Measurements from ENCODE around the gene SUMO3. TPM values are rescaled to one million over a fixed set of nuclear protein-coding genes. Genes with fewer than 3 reads are reported as not detected.

SUMO3 gene
- total RNA-seq, 1 experiment from 2014 or later: 62.3 TPM

GRCh38 chr21:44846485-44847260 lies 28.8 kb upstream of the SUMO3 start:
- Mint-ChIP-seq H3K4me3 (ENCODE audit: unreplicated experiment) (no peak overlapping the region), H3K27me3 (ENCODE audit: insufficient read depth, unreplicated experiment) (no peaks in the 10 kb centered on the region), H3K27ac (ENCODE audit: low read depth, unreplicated experiment) (no peak overlapping the region), H3K4me1 (ENCODE audit: insufficient read depth, unreplicated experiment) (no peaks in the 10 kb centered on the region), H3K36me3 (ENCODE audit: insufficient read depth, unreplicated experiment) (peaks cover 59% of the 10 kb centered on the region), H3K9me3 (ENCODE audit: unreplicated experiment) (no peaks in the 10 kb centered on the region)
- intact Hi-C loops (cut with micrococcal nuclease): loop anchor here (2.0 kb wide), 2 partner anchors 26 to 46 kb away; partner anchors contain the start of genes PTTG1IP and UBE2G2
- ChIA-PET CTCF (interaction anchor here (0.9 to 2.0 kb wide), 3 partner anchors 11 to 45 kb away, joined by 3 to 4 read pairs (median 3); partner anchors contain the start of gene UBE2G2), POLR2A (interaction anchor here (0.7 to 1.4 kb wide), 8 partner anchors 11 to 284 kb away, joined by 3 to 6 read pairs (median 4); partner anchors contain the start of gene SLX9)
- TF ChIP-seq CTCF (IDR thresholded peaks at IDR 0.05; ENCODE audit: unreplicated experiment): no peak
- DNase-seq (ENCODE audit: unreplicated experiment): no peak
- no TSS peak for BruUV-seq (replicated peaks)

- H3K9me3 Mint-ChIP-seq (ENCODE audit: unreplicated experiment): no peaks in the 10 kb centered on the region
- no peak for DNase-seq (ENCODE audit: unreplicated experiment)
- no peak overlapping the region for H3K27ac Mint-ChIP-seq (ENCODE audit: low read depth, unreplicated experiment)
- H3K4me3 Mint-ChIP-seq (ENCODE audit: unreplicated experiment): peak overlapping the region; percentile 16
- ChIA-PET POLR2A (interaction anchor here (0.7 to 1.4 kb wide), 7 partner anchors 12 to 284 kb away, joined by 3 to 6 read pairs (median 4); partner anchors contain the start of gene SLX9), CTCF (interaction anchor here (0.9 to 2.0 kb wide), 3 partner anchors 12 to 45 kb away, joined by 3 to 4 read pairs (median 3); partner anchors contain the start of gene UBE2G2)
- BruUV-seq (replicated peaks): no TSS peak
- peaks cover 54% of the 10 kb centered on the region for H3K36me3 Mint-ChIP-seq (ENCODE audit: insufficient read depth, unreplicated experiment)
- no peaks in the 10 kb centered on the region for H3K4me1 Mint-ChIP-seq (ENCODE audit: insufficient read depth, unreplicated experiment)
- intact Hi-C loops (cut with micrococcal nuclease): loop anchor here (2.0 kb wide), 2 partner anchors 27 to 45 kb away; partner anchors contain the start of genes PTTG1IP and UBE2G2
- no peak for TF ChIP-seq CTCF (IDR thresholded peaks at IDR 0.05; ENCODE audit: unreplicated experiment)
- H3K27me3 Mint-ChIP-seq (ENCODE audit: insufficient read depth, unreplicated experiment): no peaks in the 10 kb centered on the region
Observed at GRCh38 chr21:44846224-44846484, 28.3 kb upstream of the SUMO3 start.

- Mint-ChIP-seq H3K4me1 (ENCODE audit: insufficient read depth, unreplicated experiment) (no peaks in the 10 kb centered on the region), H3K36me3 (ENCODE audit: insufficient read depth, unreplicated experiment) (peaks cover 49% of the 10 kb centered on the region), H3K27me3 (ENCODE audit: insufficient read depth, unreplicated experiment) (no peaks in the 10 kb centered on the region), H3K4me3 (ENCODE audit: unreplicated experiment) (peak overlapping the region; percentile 16), H3K9me3 (ENCODE audit: unreplicated experiment) (no peaks in the 10 kb centered on the region), H3K27ac (ENCODE audit: low read depth, unreplicated experiment) (no peak overlapping the region)
- BruUV-seq (replicated peaks): no TSS peak
- peak; percentile 32 for TF ChIP-seq CTCF (IDR thresholded peaks at IDR 0.05; ENCODE audit: unreplicated experiment)
- peak; percentile 63 for DNase-seq (ENCODE audit: unreplicated experiment)
- intact Hi-C loops (cut with micrococcal nuclease): loop anchor here (2.0 kb wide), 2 partner anchors 27 to 45 kb away; partner anchors contain the start of genes PTTG1IP and UBE2G2
- ChIA-PET POLR2A (interaction anchor here (0.7 to 1.4 kb wide), 7 partner anchors 12 to 285 kb away, joined by 3 to 6 read pairs (median 4); partner anchors contain the start of gene SLX9), CTCF (interaction anchor here (0.9 to 2.0 kb wide), 3 partner anchors 12 to 44 kb away, joined by 3 to 4 read pairs (median 3); partner anchors contain the start of gene UBE2G2)
Observed at GRCh38 chr21:44845418-44846223, 27.8 kb upstream of the SUMO3 start.

DNA sequence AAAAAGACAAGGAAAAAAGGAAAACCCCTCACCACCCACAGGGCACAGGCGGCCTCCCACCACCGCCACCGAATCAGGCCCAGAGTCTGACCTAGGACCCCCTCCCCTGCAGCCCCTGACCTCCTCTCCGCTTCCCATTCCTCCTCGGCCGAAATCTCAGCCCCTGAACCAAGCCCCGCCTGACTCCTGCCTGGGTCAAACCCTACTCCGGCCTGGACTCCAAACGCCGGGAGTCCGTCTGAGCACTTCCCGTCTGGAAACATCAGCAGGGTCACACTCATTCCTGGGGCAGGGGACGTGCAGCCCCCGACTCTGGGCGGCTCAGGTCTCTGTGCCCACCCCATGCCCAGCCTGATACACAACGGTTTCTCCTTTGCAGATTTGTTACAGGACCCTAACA lies 26.4 kb upstream of the SUMO3 start:
- Mint-ChIP-seq H3K36me3 (ENCODE audit: insufficient read depth, unreplicated experiment) (peaks cover 35% of the 10 kb centered on the region), H3K27me3 (ENCODE audit: insufficient read depth, unreplicated experiment) (no peaks in the 10 kb centered on the region), H3K4me3 (ENCODE audit: unreplicated experiment) (no peak overlapping the region), H3K9me3 (ENCODE audit: unreplicated experiment) (no peaks in the 10 kb centered on the region), H3K27ac (ENCODE audit: low read depth, unreplicated experiment) (no peak overlapping the region), H3K4me1 (ENCODE audit: insufficient read depth, unreplicated experiment) (no peaks in the 10 kb centered on the region)
- POLR2A ChIA-PET: no interaction called here
- CTCF ChIA-PET: interaction anchor here (0.6 kb wide), 1 partner anchor 595 kb away, joined by 3 read pairs; no protein-coding TSS in a partner anchor
- no TSS peak for BruUV-seq (replicated peaks)
- DNase-seq (ENCODE audit: unreplicated experiment): no peak
- TF ChIP-seq CTCF (IDR thresholded peaks at IDR 0.05; ENCODE audit: unreplicated experiment): no peak
- intact Hi-C loops (cut with micrococcal nuclease): no loop called here
